K562 (cell line): ENCODE measurements around the gene MAP2. TPM values are rescaled to one million over a fixed set of nuclear protein-coding genes. Genes with fewer than 3 reads are reported as not detected.

Source experiments
- CTBP1 ChIP-seq: fragments of 450-650 bp; IDR thresholded peaks from 2 replicates; pipeline ENCODE4 v1.6.1; 2016; ENCODE audit warnings: borderline replicate concordance
- HOXB6 ChIP-seq: fragments of 250-450 bp; sonication (Bioruptor Pico); IDR thresholded peaks from 2 replicates; pipeline ENCODE4 v1.5.1; 2022; ENCODE audit warnings: mild to moderate bottlenecking, borderline replicate concordance
- NFE2L1 ChIP-seq: fragments of 450-650 bp; IDR thresholded peaks from 2 replicates; pipeline ENCODE4 v1.6.1; 2016; ENCODE audit warnings: missing genetic modification characterization, low read depth, mild to moderate bottlenecking, missing compliant biosample characterization, moderate library complexity, borderline replicate concordance
- PHF21A ChIP-seq: fragments of 450-650 bp; IDR thresholded peaks from 2 replicates; pipeline ENCODE4 v1.6.1; 2017; ENCODE audit warnings: low read depth, borderline replicate concordance
- PYGO2 ChIP-seq: fragments of 450-650 bp; IDR thresholded peaks from 2 replicates; pipeline ENCODE4 v1.6.1; 2016; ENCODE audit warnings: mild to moderate bottlenecking, missing genetic modification characterization, moderate library complexity, missing compliant biosample characterization
- SAFB ChIP-seq: fragments of 200-400 bp; formaldehyde crosslinking; IDR thresholded peaks from 2 replicates; pipeline ENCODE4 v1.6.1; 2017; ENCODE audit warnings: low read depth, low read length, borderline replicate concordance
- SMC3 ChIP-seq: conservative IDR thresholded peaks from 2 replicates; pipeline ENCODE4 v1.6.1; 2011; ENCODE audit warnings: low read depth, low read length, improper control_type of control experiment; ENCODE audit not compliant: insufficient read depth
- ZMIZ1 ChIP-seq, 2 experiments: fragments of 150-350 bp in 1 of 2; IDR thresholded peaks; 2 replicates each; pipeline ENCODE4 v1.6.1; 2012 to 2016; ENCODE audit warnings: low read depth in 2 of 2, low read length in 2 of 2, mild to moderate bottlenecking in 1 of 2, moderate library complexity in 1 of 2
- ZNF121 ChIP-seq: sonication (generic); formaldehyde crosslinking; conservative IDR thresholded peaks from 2 replicates; pipeline ENCODE4 v1.8.0; 2022; ENCODE audit warnings: missing genetic modification reagents
- ZNF197 ChIP-seq: fragments of 200-800 bp; sonication (Bioruptor generic); IDR thresholded peaks from 2 replicates; pipeline ENCODE4 v1.6.1; 2016; ENCODE audit warnings: low read depth, missing genetic modification characterization, missing compliant biosample characterization
- ZNF431 ChIP-seq: sonication (generic); formaldehyde crosslinking; IDR thresholded peaks from 2 replicates; pipeline ENCODE4 v1.8.0; 2022; ENCODE audit warnings: mild to moderate bottlenecking, missing genetic modification reagents
- ZNF76 ChIP-seq: fragments of 250-450 bp; sonication (Bioruptor Pico); IDR thresholded peaks from 2 replicates; pipeline ENCODE4 v1.4.0; 2020; ENCODE audit warnings: mild to moderate bottlenecking, moderate library complexity, borderline replicate concordance
- polyA plus RNA-seq, 8 experiments: library from polyadenylated mRNA; depleted of rRNA in 4 of 8; stranded (reverse) in 5 of 8; unstranded in 3 of 8; fragments of >200 nt; fragmentation: Nextera tagmentation in 2 of 8; fragmentation: Illumina TruSeq in 1 of 8; extraction: Ambion mirVana in 2 of 8; extraction: Trizol in 1 of 8; gene quantifications; 2 replicates each; pipeline versions ENCODE4 v1.2.1 to v1.2.3, GENCODE V29; 2011 to 2014; ENCODE audit warnings: inconsistent platforms in 1 of 8, missing spikeins in 1 of 8
- total RNA-seq, 7 experiments: library from RNA; depleted of rRNA in 6 of 7; stranded (reverse); fragments of >200 nt in 6 of 7; fragmentation: Illumina TruSeq in 2 of 7; extraction: Trizol in 2 of 7; gene quantifications; 2 replicates each; pipeline versions ENCODE4 v1.2.1 to v1.2.3, GENCODE V29; 2011 to 2021; ENCODE audit warnings: low replicate concordance in 1 of 7
- TF ChIP-seq, protein P1 (sequence below), 2 experiments: fragments of 450-650 bp; formaldehyde crosslinking in 1 of 2; IDR thresholded peaks; 2 replicates each; pipeline versions ENCODE4 v1.4.0 to v1.6.1; 2014 to 2020; ENCODE audit warnings: mild to moderate bottlenecking in 2 of 2, borderline replicate concordance in 1 of 2, low read depth in 1 of 2
- TF ChIP-seq, protein P2 (sequence below): conservative IDR thresholded peaks from 2 replicates; pipeline ENCODE4 v1.6.1; 2011; ENCODE audit warnings: low read depth, mild to moderate bottlenecking, low read length; ENCODE audit not compliant: control insufficient read depth

MAP2 gene
- total and polyA plus RNA-seq, 9 of the 15 experiments (the other 6 are each of a cell fraction or from before 2014, with no cell fraction given), result 0.13 TPM; not detected in 8

DNA sequence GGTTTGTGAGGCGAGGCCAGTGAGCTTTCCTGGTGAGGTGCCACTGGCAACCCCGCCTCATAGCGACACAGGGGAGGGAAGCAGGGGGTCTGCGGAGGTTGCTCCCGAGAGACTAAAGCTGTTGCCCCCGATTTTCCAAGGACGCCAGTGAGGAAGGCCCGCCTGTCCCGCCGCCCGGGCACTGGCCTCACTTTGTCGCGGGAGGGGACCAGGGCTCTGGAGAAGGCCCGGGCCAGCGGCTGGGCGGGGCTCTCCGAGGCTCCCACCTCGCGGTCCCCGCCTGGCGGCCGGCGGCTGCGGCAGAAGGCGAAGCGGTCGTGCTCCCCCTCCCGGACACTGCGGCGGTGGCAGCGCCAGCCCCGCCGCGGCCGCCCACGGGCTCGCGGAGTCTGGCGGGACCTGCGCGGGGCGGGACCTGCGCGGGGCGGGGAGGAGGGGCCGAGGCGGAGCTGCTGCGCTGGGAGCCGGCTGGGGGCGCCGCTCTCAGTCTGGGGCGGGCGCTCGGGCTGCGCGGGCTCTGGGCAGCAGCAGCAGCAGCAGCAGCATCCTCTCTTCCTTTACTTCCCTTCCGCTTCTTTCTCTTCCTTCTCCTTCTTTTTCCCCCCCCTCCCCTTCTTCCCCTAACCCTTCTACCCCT, at the start of gene MAP2 (continued):
- TF ChIP-seq, protein P1, sequence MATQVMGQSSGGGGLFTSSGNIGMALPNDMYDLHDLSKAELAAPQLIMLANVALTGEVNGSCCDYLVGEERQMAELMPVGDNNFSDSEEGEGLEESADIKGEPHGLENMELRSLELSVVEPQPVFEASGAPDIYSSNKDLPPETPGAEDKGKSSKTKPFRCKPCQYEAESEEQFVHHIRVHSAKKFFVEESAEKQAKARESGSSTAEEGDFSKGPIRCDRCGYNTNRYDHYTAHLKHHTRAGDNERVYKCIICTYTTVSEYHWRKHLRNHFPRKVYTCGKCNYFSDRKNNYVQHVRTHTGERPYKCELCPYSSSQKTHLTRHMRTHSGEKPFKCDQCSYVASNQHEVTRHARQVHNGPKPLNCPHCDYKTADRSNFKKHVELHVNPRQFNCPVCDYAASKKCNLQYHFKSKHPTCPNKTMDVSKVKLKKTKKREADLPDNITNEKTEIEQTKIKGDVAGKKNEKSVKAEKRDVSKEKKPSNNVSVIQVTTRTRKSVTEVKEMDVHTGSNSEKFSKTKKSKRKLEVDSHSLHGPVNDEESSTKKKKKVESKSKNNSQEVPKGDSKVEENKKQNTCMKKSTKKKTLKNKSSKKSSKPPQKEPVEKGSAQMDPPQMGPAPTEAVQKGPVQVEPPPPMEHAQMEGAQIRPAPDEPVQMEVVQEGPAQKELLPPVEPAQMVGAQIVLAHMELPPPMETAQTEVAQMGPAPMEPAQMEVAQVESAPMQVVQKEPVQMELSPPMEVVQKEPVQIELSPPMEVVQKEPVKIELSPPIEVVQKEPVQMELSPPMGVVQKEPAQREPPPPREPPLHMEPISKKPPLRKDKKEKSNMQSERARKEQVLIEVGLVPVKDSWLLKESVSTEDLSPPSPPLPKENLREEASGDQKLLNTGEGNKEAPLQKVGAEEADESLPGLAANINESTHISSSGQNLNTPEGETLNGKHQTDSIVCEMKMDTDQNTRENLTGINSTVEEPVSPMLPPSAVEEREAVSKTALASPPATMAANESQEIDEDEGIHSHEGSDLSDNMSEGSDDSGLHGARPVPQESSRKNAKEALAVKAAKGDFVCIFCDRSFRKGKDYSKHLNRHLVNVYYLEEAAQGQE (IDR thresholded peaks at IDR 0.05; ENCODE audit: borderline replicate concordance), result peak; percentile 20; the same call in 1 of the 2 replicates
- TF ChIP-seq, protein P1 (CRISPR knock-in tag; IDR thresholded peaks at IDR 0.05; ENCODE audit: low read depth), result no peak
- TF ChIP-seq ZNF76 (no peak), PYGO2 (no peak), ZNF431 (CRISPR knock-in tag) (no peak), SMC3 (peak; percentile 57), PHF21A (no peak), ZNF121 (CRISPR knock-in tag) (no peak), NFE2L1 (tag) (no peak), SAFB (0 out of 2 replicates have a peak, but pooled peaks have one; percentile 24), ZNF197 (CRISPR knock-in tag) (no peak), CTBP1 (no peak), ZMIZ1 (IDR thresholded peaks at IDR 0.05; ENCODE audit: low read depth in 2 of 2, low read length in 2 of 2) (no peak), HOXB6 (CRISPR knock-in tag) (no peak)
- TF ChIP-seq, protein P2, sequence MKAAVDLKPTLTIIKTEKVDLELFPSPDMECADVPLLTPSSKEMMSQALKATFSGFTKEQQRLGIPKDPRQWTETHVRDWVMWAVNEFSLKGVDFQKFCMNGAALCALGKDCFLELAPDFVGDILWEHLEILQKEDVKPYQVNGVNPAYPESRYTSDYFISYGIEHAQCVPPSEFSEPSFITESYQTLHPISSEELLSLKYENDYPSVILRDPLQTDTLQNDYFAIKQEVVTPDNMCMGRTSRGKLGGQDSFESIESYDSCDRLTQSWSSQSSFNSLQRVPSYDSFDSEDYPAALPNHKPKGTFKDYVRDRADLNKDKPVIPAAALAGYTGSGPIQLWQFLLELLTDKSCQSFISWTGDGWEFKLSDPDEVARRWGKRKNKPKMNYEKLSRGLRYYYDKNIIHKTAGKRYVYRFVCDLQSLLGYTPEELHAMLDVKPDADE, result 0 out of 2 replicates have a peak, but pooled peaks have one; percentile 37
